ENCODE measurements around the gene RPL12. TPM values are rescaled to one million over a fixed set of nuclear protein-coding genes. Genes with fewer than 3 reads are reported as not detected.

RPL12 gene
- total RNA-seq, 3 donors from 2014 or later (not counting 1 experiment from before 2014, with no cell fraction given): 561 to 770 (median 724) TPM

DNA sequence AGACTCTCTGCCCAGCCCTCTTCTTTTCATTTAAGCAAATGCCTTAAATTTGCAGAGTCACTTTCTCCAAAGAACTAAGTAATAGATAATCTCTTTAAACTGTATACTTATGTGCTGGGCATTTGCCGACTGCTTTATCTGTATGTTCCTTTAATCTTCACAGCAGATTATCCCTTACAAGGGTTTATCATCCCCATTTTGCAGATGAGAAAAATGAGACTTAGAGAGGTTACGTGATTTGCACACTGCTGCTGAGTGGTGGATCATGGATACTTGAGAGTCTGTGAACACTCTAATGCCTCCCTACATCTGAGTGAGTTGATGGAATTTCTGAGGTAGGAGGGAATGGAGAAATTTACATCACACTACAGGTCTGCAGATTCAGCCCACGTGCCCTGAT lies 22.9 kb downstream of the RPL12 start:
- Histone ChIP-seq H3K4me3 (ENCODE audit: low read length) (no peak overlapping the region), H3K27me3 (ENCODE audit: control insufficient read depth, insufficient read depth, low read length) (no peaks in the 10 kb centered on the region), H3K36me3 (ENCODE audit: control insufficient read depth, insufficient read depth, low read length) (peaks cover 26% of the 10 kb centered on the region), H3K9me3 (ENCODE audit: control insufficient read depth, insufficient read depth, low read length) (no peaks in the 10 kb centered on the region), H3K4me1 (ENCODE audit: control insufficient read depth, insufficient read depth, low read length) (peaks cover 14% of the 10 kb centered on the region), H3K27ac (ENCODE audit: low read length) (no peak overlapping the region)
- WGBS (ENCODE audit: insufficient coverage): no CpG with 5 or more reads among the region's 3 CpGs
- DNase-seq (no peak), ATAC-seq (no peak)
- Mint-ChIP-seq H3K4me3 (peak overlapping the region; percentile 5), H3K9me3 (no peaks in the 10 kb centered on the region), H3K27ac (peak overlapping the region in 1 of 2 donors; percentile 29), H3K27me3 (ENCODE audit: low read depth in 2 of 2) (no peaks in the 10 kb centered on the region), H3K36me3 (peaks cover 16% of the 10 kb centered on the region), H3K4me1 (peaks cover 28 to 39% of the 10 kb centered on the region in 2 donors)
- TF ChIP-seq, protein P1, sequence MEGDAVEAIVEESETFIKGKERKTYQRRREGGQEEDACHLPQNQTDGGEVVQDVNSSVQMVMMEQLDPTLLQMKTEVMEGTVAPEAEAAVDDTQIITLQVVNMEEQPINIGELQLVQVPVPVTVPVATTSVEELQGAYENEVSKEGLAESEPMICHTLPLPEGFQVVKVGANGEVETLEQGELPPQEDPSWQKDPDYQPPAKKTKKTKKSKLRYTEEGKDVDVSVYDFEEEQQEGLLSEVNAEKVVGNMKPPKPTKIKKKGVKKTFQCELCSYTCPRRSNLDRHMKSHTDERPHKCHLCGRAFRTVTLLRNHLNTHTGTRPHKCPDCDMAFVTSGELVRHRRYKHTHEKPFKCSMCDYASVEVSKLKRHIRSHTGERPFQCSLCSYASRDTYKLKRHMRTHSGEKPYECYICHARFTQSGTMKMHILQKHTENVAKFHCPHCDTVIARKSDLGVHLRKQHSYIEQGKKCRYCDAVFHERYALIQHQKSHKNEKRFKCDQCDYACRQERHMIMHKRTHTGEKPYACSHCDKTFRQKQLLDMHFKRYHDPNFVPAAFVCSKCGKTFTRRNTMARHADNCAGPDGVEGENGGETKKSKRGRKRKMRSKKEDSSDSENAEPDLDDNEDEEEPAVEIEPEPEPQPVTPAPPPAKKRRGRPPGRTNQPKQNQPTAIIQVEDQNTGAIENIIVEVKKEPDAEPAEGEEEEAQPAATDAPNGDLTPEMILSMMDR (IDR thresholded peaks at IDR 0.05): no peak
- intact Hi-C loops (cut with micrococcal nuclease): loop anchor here (10.0 kb wide), 1 partner anchor 144 kb away; no protein-coding TSS in a partner anchor

- ATAC-seq: peak in 2 of 3 donors; percentile 2 to 12
- no peaks in the 10 kb centered on the region for H3K9me3 ChIP-seq (ENCODE audit: control insufficient read depth, insufficient read depth, low read length)
- no peak overlapping the region for H3K4me3 ChIP-seq (ENCODE audit: low read length)
- H3K4me1 ChIP-seq (ENCODE audit: control insufficient read depth, insufficient read depth, low read length): peaks cover 25% of the 10 kb centered on the region
- peaks cover 16% of the 10 kb centered on the region for H3K36me3 Mint-ChIP-seq
- H3K27me3 ChIP-seq (ENCODE audit: control insufficient read depth, insufficient read depth, low read length): no peaks in the 10 kb centered on the region
- peaks cover 37 to 51% of the 10 kb centered on the region in 2 donors for H3K4me1 Mint-ChIP-seq
- no peak overlapping the region for H3K27ac ChIP-seq (ENCODE audit: low read length)
- peaks cover 22% of the 10 kb centered on the region for H3K36me3 ChIP-seq (ENCODE audit: control insufficient read depth, insufficient read depth, low read length)
- intact Hi-C loops (cut with micrococcal nuclease): loop anchor here (10.0 kb wide), 1 partner anchor 142 kb away; no protein-coding TSS in a partner anchor
- H3K27me3 Mint-ChIP-seq (ENCODE audit: low read depth in 2 of 2): no peaks in the 10 kb centered on the region
- H3K9me3 Mint-ChIP-seq: no peaks in the 10 kb centered on the region
- no peak for DNase-seq
- H3K27ac Mint-ChIP-seq: peak overlapping the region; percentile 78 to 95
- WGBS (ENCODE audit: insufficient coverage): 60% methylated on average over 1 of the region's 2 CpGs
- TF ChIP-seq, protein P1 (IDR thresholded peaks at IDR 0.05): no peak
- H3K4me3 Mint-ChIP-seq: peak overlapping the region; percentile 45
Observed at GRCh38 chr9:127426756-127427155, 24.4 kb downstream of the RPL12 start.

DNA sequence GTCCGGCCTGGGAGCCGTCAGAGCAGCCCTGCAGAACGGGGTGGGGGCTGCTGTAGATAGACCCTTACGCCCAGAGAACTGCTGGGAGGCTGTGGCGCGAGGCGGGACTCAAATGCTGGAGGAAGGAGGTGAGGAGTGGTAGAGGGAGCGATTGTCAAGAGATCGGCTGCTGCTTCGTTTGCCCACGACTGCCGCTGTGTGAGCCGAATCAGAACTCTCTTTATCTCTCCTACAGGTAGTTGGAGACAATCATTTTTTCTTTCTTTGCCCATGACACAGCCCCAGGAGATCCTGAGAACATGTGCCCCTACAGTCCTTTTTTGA lies 26.6 kb downstream of the RPL12 start:
- DNase-seq: peak in 1 of 2 donors; percentile 68
- Mint-ChIP-seq H3K4me1 (peaks cover 37 to 51% of the 10 kb centered on the region in 2 donors), H3K27me3 (ENCODE audit: low read depth in 2 of 2) (no peaks in the 10 kb centered on the region), H3K27ac (peak overlapping the region; percentile 95 to 99), H3K36me3 (no peaks in the 10 kb centered on the region), H3K4me3 (peak overlapping the region; percentile 99), H3K9me3 (no peaks in the 10 kb centered on the region)
- Histone ChIP-seq H3K27me3 (ENCODE audit: control insufficient read depth, insufficient read depth, low read length) (no peaks in the 10 kb centered on the region), H3K9me3 (ENCODE audit: control insufficient read depth, insufficient read depth, low read length) (no peaks in the 10 kb centered on the region), H3K36me3 (ENCODE audit: control insufficient read depth, insufficient read depth, low read length) (peaks cover 11% of the 10 kb centered on the region), H3K27ac (ENCODE audit: low read length) (peak overlapping the region; percentile 62), H3K4me1 (ENCODE audit: control insufficient read depth, insufficient read depth, low read length) (peaks cover 25% of the 10 kb centered on the region), H3K4me3 (ENCODE audit: low read length) (peak overlapping the region; percentile 76)
- WGBS (ENCODE audit: insufficient coverage): 1% methylated on average over 13 of the region's 13 CpGs
- TF ChIP-seq, protein P1 (IDR thresholded peaks at IDR 0.05): no peak
- ATAC-seq: peak; percentile 15 to 38 (median 31)
- intact Hi-C loops (cut with micrococcal nuclease): loop anchor here (1.0 to 10.0 kb wide), 3 partner anchors 27 to 140 kb away; partner anchors contain the start of genes LRSAM1, RPL12 and SLC2A8

Measured in natural killer cell (primary cell).